HL-60 (cell line): ENCODE results near the gene SLCO4C1.

Source experiments
- SPI1 ChIP-seq: IDR thresholded peaks from 2 replicates; pipeline ENCODE4 v1.6.1; 2012; ENCODE audit warnings: low read depth, mild to moderate bottlenecking, borderline replicate concordance
- TF ChIP-seq, protein P1 (sequence below): IDR thresholded peaks from one replicate; pipeline ENCODE4 v1.5.1; 2011; ENCODE audit warnings: low read length, control low read depth, inconsistent platforms; ENCODE audit not compliant: insufficient read depth

DNA sequence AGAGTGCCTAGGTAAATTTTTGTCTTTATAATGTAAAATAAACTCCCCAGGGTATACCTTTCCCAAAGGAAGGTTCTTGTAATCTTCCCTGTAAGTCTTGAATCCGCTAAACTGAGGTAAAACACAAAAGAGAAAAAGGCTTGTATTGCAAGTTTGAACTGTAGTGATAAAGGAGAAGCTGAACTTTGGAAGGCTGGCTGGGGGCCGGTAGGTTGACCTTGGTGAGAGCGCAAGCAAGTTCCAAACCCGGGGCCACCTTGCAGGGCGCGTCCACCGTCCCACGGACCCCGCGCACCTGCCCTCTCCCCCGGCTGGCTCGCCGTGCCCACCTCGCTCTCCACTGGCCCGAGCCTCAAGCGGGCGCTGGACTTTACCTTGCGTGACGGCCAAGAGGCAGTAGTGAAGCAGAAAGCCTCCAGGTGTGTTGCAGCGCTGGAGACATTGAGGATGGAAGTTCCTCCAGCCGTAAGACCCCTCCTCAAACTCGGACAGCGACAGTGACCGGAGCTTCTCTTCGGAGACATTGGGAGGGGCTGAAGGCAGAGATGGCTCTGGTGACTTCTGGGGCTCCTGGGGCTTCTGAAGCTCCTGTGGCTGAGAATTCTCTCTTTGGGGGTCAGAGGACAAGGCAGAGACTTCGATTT, 428 bp downstream of the SLCO4C1 start:
- TF ChIP-seq, protein P1, sequence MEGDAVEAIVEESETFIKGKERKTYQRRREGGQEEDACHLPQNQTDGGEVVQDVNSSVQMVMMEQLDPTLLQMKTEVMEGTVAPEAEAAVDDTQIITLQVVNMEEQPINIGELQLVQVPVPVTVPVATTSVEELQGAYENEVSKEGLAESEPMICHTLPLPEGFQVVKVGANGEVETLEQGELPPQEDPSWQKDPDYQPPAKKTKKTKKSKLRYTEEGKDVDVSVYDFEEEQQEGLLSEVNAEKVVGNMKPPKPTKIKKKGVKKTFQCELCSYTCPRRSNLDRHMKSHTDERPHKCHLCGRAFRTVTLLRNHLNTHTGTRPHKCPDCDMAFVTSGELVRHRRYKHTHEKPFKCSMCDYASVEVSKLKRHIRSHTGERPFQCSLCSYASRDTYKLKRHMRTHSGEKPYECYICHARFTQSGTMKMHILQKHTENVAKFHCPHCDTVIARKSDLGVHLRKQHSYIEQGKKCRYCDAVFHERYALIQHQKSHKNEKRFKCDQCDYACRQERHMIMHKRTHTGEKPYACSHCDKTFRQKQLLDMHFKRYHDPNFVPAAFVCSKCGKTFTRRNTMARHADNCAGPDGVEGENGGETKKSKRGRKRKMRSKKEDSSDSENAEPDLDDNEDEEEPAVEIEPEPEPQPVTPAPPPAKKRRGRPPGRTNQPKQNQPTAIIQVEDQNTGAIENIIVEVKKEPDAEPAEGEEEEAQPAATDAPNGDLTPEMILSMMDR, result no peak
- TF ChIP-seq SPI1, result no peak
